ENCODE data around the gene GABRR1.

- TF ChIP-seq MYC (IDR thresholded peaks at IDR 0.05; ENCODE audit: low read depth, low read length) (no peak), CTCF (IDR thresholded peaks at IDR 0.05; ENCODE audit: extremely low read depth in 1 of 2, insufficient read depth in 1 of 2, low read depth in 1 of 2, low read length in 2 of 2) (no peak), EZH2 (IDR thresholded peaks at IDR 0.05; ENCODE audit: borderline replicate concordance, low read depth, low read length, severe bottlenecking) (no peak)
These were observed 34.8 kb upstream of the GABRR1 start for GRCh38 chr6:89251976-89252375.

All from endothelial cell of umbilical vein (primary cell).